Measurements from ENCODE around the gene SMARCE1. TPM values are rescaled to one million over a fixed set of nuclear protein-coding genes. Genes with fewer than 3 reads are reported as not detected.
A peak's percentile ranks its signal among the peaks of the same experiment; 100 is the strongest.

Gene SMARCE1
- total RNA-seq, 1 donor from 2014 or later = 66.3 TPM

GRCh38 chr17:40602445-40603443, 44.9 kb downstream of the SMARCE1 start:
- H3K9me3 ChIP-seq (ENCODE audit: control insufficient read depth in 3 of 3, low read length in 3 of 3) = no peaks in the 10 kb centered on the region
- no peak overlapping the region for H3K27ac ChIP-seq (ENCODE audit: low read depth, low read length)

GRCh38 chr17:40600486-40601046, 47.1 kb downstream of the SMARCE1 start:
- no peak overlapping the region for H3K9ac ChIP-seq (ENCODE audit: low read depth in 1 of 3, low read length in 3 of 3)
- no peaks in the 10 kb centered on the region for H3K36me3 ChIP-seq (ENCODE audit: control insufficient read depth in 3 of 3, insufficient read depth in 3 of 3, low read length in 3 of 3)
- no peaks in the 10 kb centered on the region for H3K27me3 ChIP-seq (ENCODE audit: control insufficient read depth in 3 of 3, insufficient read depth in 3 of 3, low read length in 3 of 3)
- H3K4me3 ChIP-seq (ENCODE audit: low read length in 3 of 3) = no peak overlapping the region
- H3K27ac ChIP-seq (ENCODE audit: low read depth, low read length) = no peak overlapping the region
- H3K4me1 ChIP-seq (ENCODE audit: control insufficient read depth in 3 of 3, insufficient read depth in 3 of 3, low read length in 3 of 3) = no peaks in the 10 kb centered on the region
- H3K9me3 ChIP-seq (ENCODE audit: control insufficient read depth in 3 of 3, low read length in 3 of 3) = no peaks in the 10 kb centered on the region

More at GRCh38 chr17:40602445-40603443, 44.9 kb downstream of the SMARCE1 start:
- H3K27me3 ChIP-seq (ENCODE audit: control insufficient read depth in 3 of 3, insufficient read depth in 3 of 3, low read length in 3 of 3) = peaks cover 0 to 3% (median 0%) of the 10 kb centered on the region in 3 donors
- H3K36me3 ChIP-seq (ENCODE audit: control insufficient read depth in 3 of 3, insufficient read depth in 3 of 3, low read length in 3 of 3) = no peaks in the 10 kb centered on the region
- H3K4me1 ChIP-seq (ENCODE audit: control insufficient read depth in 3 of 3, insufficient read depth in 3 of 3, low read length in 3 of 3) = no peaks in the 10 kb centered on the region
- H3K4me3 ChIP-seq (ENCODE audit: low read length in 3 of 3) = no peak overlapping the region
- H3K9ac ChIP-seq (ENCODE audit: low read depth in 1 of 3, low read length in 3 of 3) = no peak overlapping the region

- Histone ChIP-seq H3K9me3 (ENCODE audit: control insufficient read depth in 3 of 3, low read length in 3 of 3) (no peaks in the 10 kb centered on the region), H3K9ac (ENCODE audit: low read depth in 1 of 3, low read length in 3 of 3) (no peak overlapping the region), H3K36me3 (ENCODE audit: control insufficient read depth in 3 of 3, insufficient read depth in 3 of 3, low read length in 3 of 3) (no peaks in the 10 kb centered on the region), H3K4me1 (ENCODE audit: control insufficient read depth in 3 of 3, insufficient read depth in 3 of 3, low read length in 3 of 3) (no peaks in the 10 kb centered on the region), H3K27ac (ENCODE audit: low read depth, low read length) (peak overlapping the region; percentile 75), H3K27me3 (ENCODE audit: control insufficient read depth in 3 of 3, insufficient read depth in 3 of 3, low read length in 3 of 3) (no peaks in the 10 kb centered on the region), H3K4me3 (ENCODE audit: low read length in 3 of 3) (no peak overlapping the region)
Observed at GRCh38 chr17:40599468-40599763, 48.2 kb downstream of the SMARCE1 start.

- no peaks in the 10 kb centered on the region for H3K36me3 ChIP-seq (ENCODE audit: control insufficient read depth in 3 of 3, insufficient read depth in 3 of 3, low read length in 3 of 3)
- H3K4me1 ChIP-seq (ENCODE audit: control insufficient read depth in 3 of 3, insufficient read depth in 3 of 3, low read length in 3 of 3) = no peaks in the 10 kb centered on the region
- no peaks in the 10 kb centered on the region for H3K9me3 ChIP-seq (ENCODE audit: control insufficient read depth in 3 of 3, low read length in 3 of 3)
- H3K27ac ChIP-seq (ENCODE audit: low read depth, low read length) = peak overlapping the region; percentile 75
- no peaks in the 10 kb centered on the region for H3K27me3 ChIP-seq (ENCODE audit: control insufficient read depth in 3 of 3, insufficient read depth in 3 of 3, low read length in 3 of 3)
- H3K9ac ChIP-seq (ENCODE audit: low read depth in 1 of 3, low read length in 3 of 3) = no peak overlapping the region
- no peak overlapping the region for H3K4me3 ChIP-seq (ENCODE audit: low read length in 3 of 3)
Observed at GRCh38 chr17:40598619-40599467, 48.8 kb downstream of the SMARCE1 start.

GRCh38 chr17:40598301-40598618, 49.4 kb downstream of the SMARCE1 start:
- Histone ChIP-seq H3K4me3 (ENCODE audit: low read length in 3 of 3) (no peak overlapping the region), H3K27me3 (ENCODE audit: control insufficient read depth in 3 of 3, insufficient read depth in 3 of 3, low read length in 3 of 3) (no peaks in the 10 kb centered on the region), H3K9me3 (ENCODE audit: control insufficient read depth in 3 of 3, low read length in 3 of 3) (no peaks in the 10 kb centered on the region), H3K4me1 (ENCODE audit: control insufficient read depth in 3 of 3, insufficient read depth in 3 of 3, low read length in 3 of 3) (no peaks in the 10 kb centered on the region), H3K27ac (ENCODE audit: low read depth, low read length) (peak overlapping the region; percentile 75), H3K9ac (ENCODE audit: low read depth in 1 of 3, low read length in 3 of 3) (no peak overlapping the region), H3K36me3 (ENCODE audit: control insufficient read depth in 3 of 3, insufficient read depth in 3 of 3, low read length in 3 of 3) (no peaks in the 10 kb centered on the region)

- Histone ChIP-seq H3K4me1 (ENCODE audit: control insufficient read depth in 3 of 3, insufficient read depth in 3 of 3, low read length in 3 of 3) (no peaks in the 10 kb centered on the region), H3K9ac (ENCODE audit: low read depth in 1 of 3, low read length in 3 of 3) (no peak overlapping the region), H3K27me3 (ENCODE audit: control insufficient read depth in 3 of 3, insufficient read depth in 3 of 3, low read length in 3 of 3) (no peaks in the 10 kb centered on the region), H3K9me3 (ENCODE audit: control insufficient read depth in 3 of 3, low read length in 3 of 3) (no peaks in the 10 kb centered on the region), H3K36me3 (ENCODE audit: control insufficient read depth in 3 of 3, insufficient read depth in 3 of 3, low read length in 3 of 3) (no peaks in the 10 kb centered on the region), H3K4me3 (ENCODE audit: low read length in 3 of 3) (no peak overlapping the region), H3K27ac (ENCODE audit: low read depth, low read length) (no peak overlapping the region)
Observed at GRCh38 chr17:40597556-40598300, 49.9 kb downstream of the SMARCE1 start.

- Histone ChIP-seq H3K9me3 (ENCODE audit: control insufficient read depth in 3 of 3, low read length in 3 of 3) (no peaks in the 10 kb centered on the region), H3K4me3 (ENCODE audit: low read length in 3 of 3) (no peak overlapping the region), H3K36me3 (ENCODE audit: control insufficient read depth in 3 of 3, insufficient read depth in 3 of 3, low read length in 3 of 3) (no peaks in the 10 kb centered on the region), H3K27me3 (ENCODE audit: control insufficient read depth in 3 of 3, insufficient read depth in 3 of 3, low read length in 3 of 3) (no peaks in the 10 kb centered on the region), H3K9ac (ENCODE audit: low read depth in 1 of 3, low read length in 3 of 3) (no peak overlapping the region), H3K4me1 (ENCODE audit: control insufficient read depth in 3 of 3, insufficient read depth in 3 of 3, low read length in 3 of 3) (no peaks in the 10 kb centered on the region), H3K27ac (ENCODE audit: low read depth, low read length) (no peak overlapping the region)
Observed at GRCh38 chr17:40597156-40597555, 50.5 kb downstream of the SMARCE1 start.

GRCh38 chr17:40596261-40596919, 51.2 kb downstream of the SMARCE1 start:
- Histone ChIP-seq H3K9ac (ENCODE audit: low read depth in 1 of 3, low read length in 3 of 3) (no peak overlapping the region), H3K27ac (ENCODE audit: low read depth, low read length) (no peak overlapping the region), H3K27me3 (ENCODE audit: control insufficient read depth in 3 of 3, insufficient read depth in 3 of 3, low read length in 3 of 3) (no peaks in the 10 kb centered on the region), H3K36me3 (ENCODE audit: control insufficient read depth in 3 of 3, insufficient read depth in 3 of 3, low read length in 3 of 3) (no peaks in the 10 kb centered on the region), H3K4me1 (ENCODE audit: control insufficient read depth in 3 of 3, insufficient read depth in 3 of 3, low read length in 3 of 3) (no peaks in the 10 kb centered on the region), H3K4me3 (ENCODE audit: low read length in 3 of 3) (no peak overlapping the region), H3K9me3 (ENCODE audit: control insufficient read depth in 3 of 3, low read length in 3 of 3) (no peaks in the 10 kb centered on the region)

GRCh38 chr17:40590742-40591141, 56.9 kb downstream of the SMARCE1 start:
- Histone ChIP-seq H3K4me1 (ENCODE audit: control insufficient read depth in 3 of 3, insufficient read depth in 3 of 3, low read length in 3 of 3) (no peaks in the 10 kb centered on the region), H3K9ac (ENCODE audit: low read depth in 1 of 3, low read length in 3 of 3) (no peak overlapping the region), H3K4me3 (ENCODE audit: low read length in 3 of 3) (no peak overlapping the region)

More at GRCh38 chr17:40590742-40591141, 56.9 kb downstream of the SMARCE1 start:
- H3K27ac ChIP-seq (ENCODE audit: low read depth, low read length) = no peak overlapping the region
- H3K27me3 ChIP-seq (ENCODE audit: control insufficient read depth in 3 of 3, insufficient read depth in 3 of 3, low read length in 3 of 3) = peaks cover 0 to 6% (median 0%) of the 10 kb centered on the region in 3 donors
- H3K36me3 ChIP-seq (ENCODE audit: control insufficient read depth in 3 of 3, insufficient read depth in 3 of 3, low read length in 3 of 3) = no peaks in the 10 kb centered on the region
- H3K9me3 ChIP-seq (ENCODE audit: control insufficient read depth in 3 of 3, low read length in 3 of 3) = no peaks in the 10 kb centered on the region
